SU-DHL-6 (cell line): ENCODE results near the gene EVA1C.
"Not testable (repeated sequence)": the region's sequence is repeated elsewhere in the genome, so short reads cannot be mapped to it uniquely, and the experiment has no call there.

Source experiments
- H2AFZ ChIP-seq: fragments of 200-600 bp; sonication (generic); 2 replicates; pipeline ENCODE4 v1.6.1; 2014; ENCODE audit warnings: low read depth, mild to moderate bottlenecking, moderate library complexity, mixed read lengths, antibody characterized with exemption, low read length; ENCODE audit not compliant: severe bottlenecking
- H3F3A ChIP-seq: fragments of 200-600 bp; shearing (Covaris generic); 2 replicates; pipeline ENCODE4 v1.6.0; 2016; ENCODE audit warnings: antibody characterized with exemption, mild to moderate bottlenecking; ENCODE audit not compliant: insufficient read depth
- H3K27ac ChIP-seq: fragments of 200-600 bp; sonication (generic); 2 replicates; pipeline ENCODE4 v1.5.1; 2016; ENCODE audit warnings: low read depth, mild to moderate bottlenecking, low read length, moderate library complexity, mixed read lengths
- H3K27me3 ChIP-seq: fragments of 200-600 bp; sonication (generic), shearing (Covaris generic); 2 replicates; pipeline ENCODE4 v1.6.0; 2014; ENCODE audit warnings: mild to moderate bottlenecking, low read length
- H3K36me3 ChIP-seq: fragments of 200-600 bp; sonication (generic); 2 replicates; pipeline ENCODE4 v1.6.1; 2014; ENCODE audit warnings: mild to moderate bottlenecking, low read length, mixed read lengths
- H3K4me2 ChIP-seq: fragments of 300-600, 200-600 bp; shearing (Covaris generic), sonication (generic); 2 replicates; pipeline ENCODE4 v1.6.0; 2014; ENCODE audit warnings: low read length, low read depth, mild to moderate bottlenecking; ENCODE audit not compliant: poor library complexity, severe bottlenecking
- H3K4me3 ChIP-seq: fragments of 200-600 bp; sonication (generic); 2 replicates; pipeline ENCODE4 v1.5.1; 2014; ENCODE audit warnings: antibody characterized with exemption, low read length, mild to moderate bottlenecking, mixed read lengths; ENCODE audit not compliant: insufficient read depth, poor library complexity, severe bottlenecking
- H3K79me2 ChIP-seq: fragments of 200-600 bp; sonication (generic); 2 replicates; pipeline ENCODE4 v1.6.1; 2014; ENCODE audit warnings: mild to moderate bottlenecking, low read length, moderate library complexity; ENCODE audit not compliant: insufficient read depth
- H3K9ac ChIP-seq: fragments of 200-600 bp; sonication (generic); 2 replicates; pipeline ENCODE4 v1.7.0; 2014; ENCODE audit warnings: mild to moderate bottlenecking, low read length
- H3K9me2 ChIP-seq: fragments of 200-600 bp; sonication (generic); replicated peaks from 2 replicates; pipeline ENCODE4 v1.6.1; 2014; ENCODE audit warnings: low read length; ENCODE audit not compliant: insufficient read depth
- H3K9me3 ChIP-seq: fragments of 200-600 bp; sonication (generic); 2 replicates; pipeline ENCODE4 v1.6.1; 2014; ENCODE audit warnings: low read length, mixed read lengths; ENCODE audit not compliant: insufficient read depth
- H4K20me1 ChIP-seq: fragments of 200-600 bp; sonication (generic); 2 replicates; pipeline ENCODE4 v1.6.1; 2014; ENCODE audit warnings: low read depth, mild to moderate bottlenecking, antibody characterized with exemption, low read length, moderate library complexity, mixed read lengths
- EZH2phosphoT487 ChIP-seq: fragments of 200-600 bp; sonication (generic), shearing (Covaris generic); conservative IDR thresholded peaks from 2 replicates; pipeline ENCODE4 v1.6.1; 2018; ENCODE audit warnings: mild to moderate bottlenecking, antibody characterized with exemption, low read length, moderate library complexity, mixed read lengths
- TF ChIP-seq, protein P1 (sequence below): fragments of 200-600 bp; sonication (generic); IDR thresholded peaks from one replicate; pipeline ENCODE4 v1.5.1; 2017; ENCODE audit warnings: antibody characterized with exemption, mild to moderate bottlenecking, low read length, moderate library complexity; ENCODE audit not compliant: insufficient read depth, poor library complexity, severe bottlenecking

EVA1C gene

DNA sequence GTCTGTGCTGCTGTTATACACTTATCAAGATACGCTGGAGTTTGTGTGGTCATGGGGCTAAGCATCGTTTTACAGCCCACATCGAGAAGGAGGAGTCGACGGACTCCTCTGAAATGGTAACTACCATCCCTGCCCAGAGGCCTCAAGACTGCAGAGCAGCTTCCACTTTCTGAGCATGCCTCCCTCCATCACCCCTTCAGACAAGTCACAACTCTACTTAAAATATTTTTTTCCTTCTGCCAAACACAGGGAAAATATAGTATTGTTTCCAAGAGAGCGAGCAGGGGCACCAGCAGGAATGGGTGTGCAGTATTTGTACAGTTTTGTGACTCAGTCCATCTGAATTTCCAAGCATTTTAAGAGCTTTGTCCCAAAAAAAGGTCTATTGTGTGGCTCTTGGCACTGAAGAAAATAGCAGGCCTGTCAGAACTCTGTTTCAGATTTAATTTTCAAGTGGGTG is 14.1 kb downstream of the EVA1C start:
- H3K79me2 ChIP-seq = no peaks in the 10 kb centered on the region
- H3K9me2 ChIP-seq = no peaks in the 10 kb centered on the region
- H3K4me2 ChIP-seq = no peak overlapping the region

GRCh38 chr21:32427958-32428623 is 15.6 kb downstream of the EVA1C start:
- no peaks in the 10 kb centered on the region for H3F3A ChIP-seq
- H3K4me2 ChIP-seq = no peak overlapping the region
- no peaks in the 10 kb centered on the region for H3K36me3 ChIP-seq
- H3K27ac ChIP-seq = no peak overlapping the region
- no peak overlapping the region for H3K4me3 ChIP-seq
- no peak overlapping the region for H2AFZ ChIP-seq
- no peaks in the 10 kb centered on the region for H4K20me1 ChIP-seq
- no peaks in the 10 kb centered on the region for H3K9me3 ChIP-seq
- H3K9ac ChIP-seq = no peak overlapping the region
- H3K27me3 ChIP-seq = no peaks in the 10 kb centered on the region
- no peaks in the 10 kb centered on the region for H3K9me2 ChIP-seq
- H3K79me2 ChIP-seq = no peaks in the 10 kb centered on the region
- TF ChIP-seq EZH2phosphoT487 = no peak
- TF ChIP-seq, protein P1, sequence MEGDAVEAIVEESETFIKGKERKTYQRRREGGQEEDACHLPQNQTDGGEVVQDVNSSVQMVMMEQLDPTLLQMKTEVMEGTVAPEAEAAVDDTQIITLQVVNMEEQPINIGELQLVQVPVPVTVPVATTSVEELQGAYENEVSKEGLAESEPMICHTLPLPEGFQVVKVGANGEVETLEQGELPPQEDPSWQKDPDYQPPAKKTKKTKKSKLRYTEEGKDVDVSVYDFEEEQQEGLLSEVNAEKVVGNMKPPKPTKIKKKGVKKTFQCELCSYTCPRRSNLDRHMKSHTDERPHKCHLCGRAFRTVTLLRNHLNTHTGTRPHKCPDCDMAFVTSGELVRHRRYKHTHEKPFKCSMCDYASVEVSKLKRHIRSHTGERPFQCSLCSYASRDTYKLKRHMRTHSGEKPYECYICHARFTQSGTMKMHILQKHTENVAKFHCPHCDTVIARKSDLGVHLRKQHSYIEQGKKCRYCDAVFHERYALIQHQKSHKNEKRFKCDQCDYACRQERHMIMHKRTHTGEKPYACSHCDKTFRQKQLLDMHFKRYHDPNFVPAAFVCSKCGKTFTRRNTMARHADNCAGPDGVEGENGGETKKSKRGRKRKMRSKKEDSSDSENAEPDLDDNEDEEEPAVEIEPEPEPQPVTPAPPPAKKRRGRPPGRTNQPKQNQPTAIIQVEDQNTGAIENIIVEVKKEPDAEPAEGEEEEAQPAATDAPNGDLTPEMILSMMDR = no peak

More for the DNA sequence above, 14.1 kb downstream of the EVA1C start:
- TF ChIP-seq EZH2phosphoT487 = no peak
- TF ChIP-seq, protein P1 = no peak
- Histone ChIP-seq H3F3A (no peaks in the 10 kb centered on the region), H3K36me3 (no peaks in the 10 kb centered on the region), H3K27me3 (no peaks in the 10 kb centered on the region), H3K27ac (no peak overlapping the region), H2AFZ (no peak overlapping the region), H4K20me1 (no peaks in the 10 kb centered on the region), H3K9me3 (no peaks in the 10 kb centered on the region), H3K4me3 (no peak overlapping the region), H3K9ac (no peak overlapping the region)

DNA sequence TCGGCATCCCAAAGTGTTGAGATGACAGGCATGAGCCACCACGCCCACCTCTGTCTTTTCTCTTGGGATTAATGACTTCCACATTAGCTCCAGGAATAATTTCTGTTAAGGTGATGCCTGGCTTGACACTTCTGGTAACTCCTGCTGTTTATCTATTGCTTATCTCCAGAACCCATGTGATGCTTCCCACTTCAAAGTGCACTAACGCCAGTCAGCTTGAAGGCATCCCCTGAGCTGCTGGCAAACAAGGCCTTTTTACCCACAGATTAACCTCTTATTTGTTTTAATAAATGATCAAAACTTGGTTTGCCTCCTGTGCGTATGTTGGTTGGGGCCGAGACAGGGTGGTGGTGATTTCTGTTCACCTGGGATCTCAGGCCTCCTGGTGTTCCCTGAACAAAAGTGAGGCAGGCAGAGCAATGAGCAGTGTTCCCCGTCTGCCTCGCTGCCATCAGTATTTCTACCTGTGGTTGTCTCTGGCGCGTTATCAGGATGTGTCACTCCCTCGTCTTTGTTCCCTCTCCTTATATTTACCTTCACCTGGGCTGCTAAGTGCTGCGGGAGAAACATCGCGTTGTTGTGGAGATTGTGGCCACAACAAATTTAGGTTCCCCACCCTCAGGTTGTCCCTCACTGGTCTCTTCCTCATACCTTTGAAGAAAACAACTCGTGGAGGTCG is 20.6 kb downstream of the EVA1C start:
- H3K36me3 ChIP-seq, H3K9me2 ChIP-seq, H3K79me2 ChIP-seq, H3K9me3 ChIP-seq, H3K27me3 ChIP-seq, H3K4me3 ChIP-seq, H2AFZ ChIP-seq, H3K4me2 ChIP-seq, H4K20me1 ChIP-seq, H3F3A ChIP-seq, H3K9ac ChIP-seq, H3K27ac ChIP-seq: not testable (repeated sequence)

DNA sequence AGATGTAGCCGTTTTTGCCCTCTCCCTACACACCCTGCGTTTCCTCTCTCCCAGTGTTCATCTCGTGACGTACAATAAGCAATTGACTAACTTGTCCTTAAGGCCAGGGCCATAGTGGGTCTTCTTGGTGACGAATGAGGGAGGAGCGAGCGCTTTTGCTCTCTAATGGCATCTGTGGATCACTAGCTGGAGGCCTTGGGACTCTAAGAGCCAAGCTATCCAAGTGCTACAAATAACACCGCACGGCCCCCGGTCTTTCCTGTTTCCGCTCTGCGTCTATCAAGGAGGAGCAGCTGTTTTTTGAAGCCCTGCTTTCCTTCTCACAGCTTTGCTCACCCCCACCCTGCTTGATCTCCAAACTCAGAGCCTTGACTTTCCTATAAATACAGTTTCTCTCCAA is 25.2 kb downstream of the EVA1C start:
- Histone ChIP-seq H3K36me3 (no peaks in the 10 kb centered on the region), H4K20me1 (no peaks in the 10 kb centered on the region), H3K9me3 (no peaks in the 10 kb centered on the region), H3K9ac (no peak overlapping the region), H3K4me3 (no peak overlapping the region), H3K79me2 (no peaks in the 10 kb centered on the region), H3F3A (no peaks in the 10 kb centered on the region), H3K27ac (no peak overlapping the region), H2AFZ (no peak overlapping the region), H3K9me2 (no peaks in the 10 kb centered on the region), H3K27me3 (no peaks in the 10 kb centered on the region), H3K4me2 (no peak overlapping the region)
- TF ChIP-seq, protein P1 = no peak
- no peak for TF ChIP-seq EZH2phosphoT487
